Dermis blood vessel endothelial cell (primary cell): Measurements from ENCODE around the gene SLC39A6. TPM values are rescaled to one million over a fixed set of nuclear protein-coding genes. Genes with fewer than 3 reads are reported as not detected.
A peak's percentile ranks its signal among the peaks of the same experiment; 100 is the strongest.
"Not testable (repeated sequence)": the region's sequence is repeated elsewhere in the genome, so short reads cannot be mapped to it uniquely, and the experiment has no call there.

Source experiments
- DNase-seq: peaks from one replicate; pipeline ENCODE4 v3.0.0; 2010
- total RNA-seq: library from RNA; depleted of rRNA; stranded (reverse); fragments of >200 nt; gene quantifications from 2 replicates; pipeline ENCODE4 v1.2.3, GENCODE V29; 2014

SLC39A6 gene
- total RNA-seq, 1 donor from 2014 or later = 18.2 TPM

- no peak for DNase-seq
Measured at GRCh38 chr18:36132756-36133155, 3.6 kb upstream of the SLC39A6 start.

- no peak for DNase-seq
Measured at GRCh38 chr18:36131692-36132483, 2.7 kb upstream of the SLC39A6 start.

GRCh38 chr18:36130883-36131653, 1.9 kb upstream of the SLC39A6 start:
- no peak for DNase-seq

- peak; percentile 8 for DNase-seq
Measured at GRCh38 chr18:36130039-36130831, 1.1 kb upstream of the SLC39A6 start.

GRCh38 chr18:36128907-36129299, 237 bp downstream of the SLC39A6 start:
- no peak for DNase-seq

GRCh38 chr18:36128530-36128870, 640 bp downstream of the SLC39A6 start:
- DNase-seq = peak; percentile 40

- peak; percentile 14 for DNase-seq
Measured at GRCh38 chr18:36127836-36128529, 1.2 kb downstream of the SLC39A6 start.

- DNase-seq = no peak
Measured at GRCh38 chr18:36126668-36127067, 2.5 kb downstream of the SLC39A6 start.

GRCh38 chr18:36124841-36125240, 4.3 kb downstream of the SLC39A6 start:
- no peak for DNase-seq

GRCh38 chr18:36120297-36120696, 8.8 kb downstream of the SLC39A6 start:
- DNase-seq = no peak

- DNase-seq = not testable (repeated sequence)
Measured at GRCh38 chr18:36116771-36117170, 12.4 kb downstream of the SLC39A6 start.

GRCh38 chr18:36114738-36115137, 14.4 kb downstream of the SLC39A6 start:
- no peak for DNase-seq

- no peak for DNase-seq
Measured at GRCh38 chr18:36114251-36114650, 14.9 kb downstream of the SLC39A6 start.

GRCh38 chr18:36112302-36112701, 16.8 kb downstream of the SLC39A6 start:
- no peak for DNase-seq

GRCh38 chr18:36109737-36110136, 19.4 kb downstream of the SLC39A6 start:
- no peak for DNase-seq

- no peak for DNase-seq
Measured at GRCh38 chr18:36108601-36109000, 20.5 kb downstream of the SLC39A6 start.

- DNase-seq = no peak
Measured at GRCh38 chr18:36108196-36108595, 20.9 kb downstream of the SLC39A6 start.

GRCh38 chr18:36107477-36107876, 21.7 kb downstream of the SLC39A6 start:
- DNase-seq = no peak

GRCh38 chr18:36104749-36105148, 24.4 kb downstream of the SLC39A6 start:
- DNase-seq = no peak

GRCh38 chr18:36101943-36102342, 27.2 kb downstream of the SLC39A6 start:
- DNase-seq = no peak

- no peak for DNase-seq
Measured at GRCh38 chr18:36099311-36099710, 29.8 kb downstream of the SLC39A6 start.

- DNase-seq = no peak
Measured at GRCh38 chr18:36096955-36097354, 32.2 kb downstream of the SLC39A6 start.
